Endothelial cell of umbilical vein (primary cell): ENCODE data around the gene FAM200A. TPM values are rescaled to one million over a fixed set of nuclear protein-coding genes. Genes with fewer than 3 reads are reported as not detected.

Experiments used
- BruUV-seq: library from RNA; stranded (reverse); fragments of 400-500 nt; replicated peaks from 2 replicates; lab custom pipeline; 2021; lab: Mats Ljungman, UMichigan
- CTCF ChIA-PET: fragments of 300-600, 350-600 bp; sonication (Branson Sonifier 250); formaldehyde crosslinking; loops from one replicate; lab custom pipeline; 2021; ENCODE audit warnings: antibody characterized with exemption, inconsistent platforms; lab: Charles Lee
- POLR2A ChIA-PET: fragments of 300-600, 350-600 bp; sonication (Branson Sonifier 250); formaldehyde crosslinking; loops from one replicate; lab custom pipeline; 2021; ENCODE audit warnings: antibody characterized with exemption, inconsistent platforms; lab: Charles Lee
- DNase-seq: peaks from one replicate; pipeline ENCODE4 v3.0.0-alpha.2; 2011; ENCODE audit warnings: low read depth, low spot score
- FAIRE-seq: peaks from 2 replicates; lab custom pipeline; 2011; peaks lifted over from hg19 to GRCh38; lab: Jason Lieb, UNC
- H2AFZ ChIP-seq: 2 replicates; pipeline ENCODE4 v1.6.0; 2012; ENCODE audit warnings: low read depth, low read length, control low read depth, inconsistent platforms
- H3K27ac ChIP-seq: 2 replicates; pipeline ENCODE4 v1.5.1; 2011; ENCODE audit warnings: low read depth, mild to moderate bottlenecking, control low read depth, low read length, moderate library complexity; ENCODE audit not compliant: insufficient read depth
- H3K27me3 ChIP-seq, 2 experiments: 2 replicates each; pipeline versions ENCODE4 v1.6.0 to v1.6.1; 2011; ENCODE audit warnings: low read length in 2 of 2, mixed read lengths in 1 of 2; ENCODE audit not compliant: control insufficient read depth in 2 of 2, insufficient read depth in 2 of 2
- H3K36me3 ChIP-seq, 2 experiments: 2 replicates in 1 of 2; 3 replicates in 1 of 2; pipeline ENCODE4 v1.5.1; 2011; ENCODE audit warnings: low read length in 2 of 2, mild to moderate bottlenecking in 1 of 2, moderate library complexity in 1 of 2; ENCODE audit not compliant: control insufficient read depth in 2 of 2, insufficient read depth in 2 of 2; ENCODE audit errors: extremely low read depth in 1 of 2
- H3K4me1 ChIP-seq: 3 replicates; pipeline ENCODE4 v1.5.1; 2011; ENCODE audit warnings: mild to moderate bottlenecking, low read length; ENCODE audit not compliant: control insufficient read depth, insufficient read depth; ENCODE audit errors: extremely low read depth
- H3K4me2 ChIP-seq: 2 replicates; pipeline ENCODE4 v1.6.1; 2011; ENCODE audit warnings: low read length, control low read depth, mixed read lengths; ENCODE audit not compliant: insufficient read depth
- H3K4me3 ChIP-seq, 3 experiments: fragments of 200-600 bp in 1 of 3; sonication (generic), shearing (Covaris generic) in 1 of 3; replicated peaks in 1 of 3; 2 replicates each; pipeline ENCODE4 v1.5.1; 2011 to 2016; ENCODE audit warnings: control low read depth in 3 of 3, low read length in 3 of 3, mild to moderate bottlenecking in 2 of 3, inconsistent platforms in 1 of 3, low read depth in 1 of 3, moderate library complexity in 1 of 3; ENCODE audit not compliant: insufficient read depth in 1 of 3
- H3K79me2 ChIP-seq: 2 replicates; pipeline ENCODE4 v1.6.0; 2012; ENCODE audit warnings: low read length, inconsistent platforms; ENCODE audit not compliant: control insufficient read depth, insufficient read depth
- H3K9ac ChIP-seq: replicated peaks from 2 replicates; pipeline ENCODE3; 2011; ENCODE audit warnings: low read length, control low read depth; ENCODE audit not compliant: insufficient read depth; ENCODE audit errors: extremely low read depth
- H3K9me1 ChIP-seq: replicated peaks from 3 replicates; pipeline ENCODE4 v1.6.0; 2011; ENCODE audit warnings: mild to moderate bottlenecking, low read length; ENCODE audit not compliant: control insufficient read depth, insufficient read depth; ENCODE audit errors: extremely low read depth
- H3K9me3 ChIP-seq: replicated peaks from 2 replicates; pipeline ENCODE4 v1.5.1; 2012; ENCODE audit warnings: low read length, inconsistent platforms; ENCODE audit not compliant: control insufficient read depth, insufficient read depth
- H4K20me1 ChIP-seq: replicated peaks from 2 replicates; pipeline ENCODE3; 2011; ENCODE audit warnings: mild to moderate bottlenecking, low read length; ENCODE audit not compliant: control insufficient read depth, insufficient read depth; ENCODE audit errors: extremely low read depth
- EZH2 ChIP-seq: IDR thresholded peaks from 2 replicates; pipeline ENCODE4 v1.6.1; 2012; ENCODE audit warnings: borderline replicate concordance, low read depth, mild to moderate bottlenecking, moderate library complexity, low read length, inconsistent platforms; ENCODE audit not compliant: severe bottlenecking
- GATA2 ChIP-seq: IDR thresholded peaks from 2 replicates; pipeline ENCODE4 v1.7.0; 2011; ENCODE audit warnings: low read depth, mild to moderate bottlenecking, moderate library complexity, mixed read lengths, low read length; ENCODE audit not compliant: insufficient read length, insufficient read depth
- JUN ChIP-seq: IDR thresholded peaks from 2 replicates; pipeline ENCODE4 v1.6.1; 2011; ENCODE audit warnings: borderline replicate concordance, low read depth; ENCODE audit not compliant: insufficient read length, insufficient read depth
- MAX ChIP-seq: IDR thresholded peaks from 2 replicates; pipeline ENCODE4 v1.6.1; 2011; ENCODE audit not compliant: insufficient read depth, insufficient read length
- MYC ChIP-seq: IDR thresholded peaks from one replicate; pipeline ENCODE4 v1.6.1; 2011; ENCODE audit warnings: mild to moderate bottlenecking, low read depth, low read length
- POLR2A ChIP-seq: IDR thresholded peaks from 2 replicates; pipeline ENCODE4 v1.6.1; 2012; ENCODE audit warnings: low read depth, mild to moderate bottlenecking, control low read depth, low read length
- POLR2AphosphoS5 ChIP-seq: IDR thresholded peaks from 2 replicates; pipeline ENCODE4 v1.6.1; 2012; ENCODE audit warnings: low read depth, mild to moderate bottlenecking, control low read depth, low read length, moderate library complexity; ENCODE audit not compliant: insufficient read depth
- dilution Hi-C: fragments of 300-500 bp; cut with MboI; formaldehyde crosslinking; loops from one replicate; pipeline ENCODE4 v1.15.0; 2019; ENCODE audit warnings: low sequenced_read_pairs; ENCODE audit not compliant: extremely low pct_ligation_motif_present
- intact Hi-C: fragments of 100-400 bp; cut with micrococcal nuclease; formaldehyde crosslinking; loops from one replicate; pipeline ENCODE4 v1.10.0; 2022
- polyA plus RNA-seq, 4 experiments: library from polyadenylated mRNA; depleted of rRNA in 3 of 4; stranded (reverse) in 3 of 4; unstranded in 1 of 4; fragments of >200 nt; gene quantifications; 2 replicates each; pipeline versions ENCODE4 v1.2.1 to v1.2.3, GENCODE V29; 2011 to 2012; ENCODE audit warnings: missing spikeins in 1 of 4
- total RNA-seq: library from RNA; stranded (reverse); gene quantifications from 2 replicates; pipeline ENCODE4 v1.2.3, GENCODE V29; 2021
- TF ChIP-seq, protein P1 (sequence below), 2 donors: IDR thresholded peaks; 1 replicate in 1 of 2; 2 replicates in 1 of 2; pipeline ENCODE4 v1.5.1; 2011; ENCODE audit warnings: low read length in 2 of 2, mild to moderate bottlenecking in 2 of 2, moderate library complexity in 2 of 2, control low read depth in 1 of 2, inconsistent platforms in 1 of 2, low read depth in 1 of 2; ENCODE audit not compliant: insufficient read depth in 1 of 2; ENCODE audit errors: extremely low read depth in 1 of 2

The FAM200A gene
- total and polyA plus RNA-seq, 2 donors (not counting 3 experiments of a cell fraction or from before 2014, with no cell fraction given): 2.1 to 3.6 TPM

- H3K9ac ChIP-seq: no peak overlapping the region
- no peaks in the 10 kb centered on the region for H4K20me1 ChIP-seq
- H3K4me3 ChIP-seq: no peak overlapping the region
- H3K27ac ChIP-seq: no peak overlapping the region
- POLR2A ChIA-PET: no interaction called here
- no peaks in the 10 kb centered on the region for H3K9me1 ChIP-seq
- dilution Hi-C loops: no loop called here
- intact Hi-C loops: no loop called here
- no peak overlapping the region for H2AFZ ChIP-seq
- no TSS peak for BruUV-seq
- no peak overlapping the region for H3K4me2 ChIP-seq
- peaks cover 0 to 2% of the 10 kb centered on the region in 2 experiments for H3K36me3 ChIP-seq
- CTCF ChIA-PET: no interaction called here
- no peaks in the 10 kb centered on the region for H3K27me3 ChIP-seq
- no peak for FAIRE-seq
- TF ChIP-seq GATA2 (no peak), POLR2A (no peak), MYC (no peak), MAX (no peak), EZH2 (no peak), POLR2AphosphoS5 (no peak), JUN (no peak)
- TF ChIP-seq, protein P1, sequence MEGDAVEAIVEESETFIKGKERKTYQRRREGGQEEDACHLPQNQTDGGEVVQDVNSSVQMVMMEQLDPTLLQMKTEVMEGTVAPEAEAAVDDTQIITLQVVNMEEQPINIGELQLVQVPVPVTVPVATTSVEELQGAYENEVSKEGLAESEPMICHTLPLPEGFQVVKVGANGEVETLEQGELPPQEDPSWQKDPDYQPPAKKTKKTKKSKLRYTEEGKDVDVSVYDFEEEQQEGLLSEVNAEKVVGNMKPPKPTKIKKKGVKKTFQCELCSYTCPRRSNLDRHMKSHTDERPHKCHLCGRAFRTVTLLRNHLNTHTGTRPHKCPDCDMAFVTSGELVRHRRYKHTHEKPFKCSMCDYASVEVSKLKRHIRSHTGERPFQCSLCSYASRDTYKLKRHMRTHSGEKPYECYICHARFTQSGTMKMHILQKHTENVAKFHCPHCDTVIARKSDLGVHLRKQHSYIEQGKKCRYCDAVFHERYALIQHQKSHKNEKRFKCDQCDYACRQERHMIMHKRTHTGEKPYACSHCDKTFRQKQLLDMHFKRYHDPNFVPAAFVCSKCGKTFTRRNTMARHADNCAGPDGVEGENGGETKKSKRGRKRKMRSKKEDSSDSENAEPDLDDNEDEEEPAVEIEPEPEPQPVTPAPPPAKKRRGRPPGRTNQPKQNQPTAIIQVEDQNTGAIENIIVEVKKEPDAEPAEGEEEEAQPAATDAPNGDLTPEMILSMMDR (IDR thresholded peaks at IDR 0.05; ENCODE audit: extremely low read depth in 1 of 2, insufficient read depth in 1 of 2, low read depth in 1 of 2, low read length in 2 of 2): no peak
- H3K9me3 ChIP-seq: no peaks in the 10 kb centered on the region
- no peaks in the 10 kb centered on the region for H3K79me2 ChIP-seq
- H3K4me1 ChIP-seq: no peaks in the 10 kb centered on the region
- DNase-seq: no peak
Observed at GRCh38 chr7:99573257-99573656, 21.3 kb upstream of the FAM200A start.
